HL-60 (cell line): Measurements from ENCODE around the gene ABCA8.

ENCODE experiments used
- DNase-seq, 2 experiments: peaks; one replicate each; pipeline ENCODE4 v3.0.0-alpha.2; 2010 to 2020; ENCODE audit warnings: low read depth in 1 of 2, low spot score in 1 of 2
- H3K27ac ChIP-seq: fragments of 250-450 bp; sonication (Bioruptor Pico); replicated peaks from 2 replicates; pipeline ENCODE4 v1.5.1; 2020; ENCODE audit warnings: mild to moderate bottlenecking, moderate library complexity
- H3K27me3 ChIP-seq: fragments of 250-450 bp; sonication (Bioruptor Pico); 2 replicates; pipeline ENCODE4 v1.5.1; 2021; ENCODE audit warnings: mild to moderate bottlenecking, moderate library complexity; ENCODE audit not compliant: insufficient read depth, poor library complexity, severe bottlenecking
- H3K4me3 ChIP-seq: replicated peaks from 2 replicates; pipeline ENCODE4 v1.5.1; 2011; ENCODE audit warnings: mild to moderate bottlenecking, control low read depth, low read length; ENCODE audit not compliant: insufficient read depth
- CTCF ChIP-seq: IDR thresholded peaks from one replicate; pipeline ENCODE4 v1.5.1; 2011; ENCODE audit warnings: low read length, control low read depth, inconsistent platforms; ENCODE audit not compliant: insufficient read depth
- GABPA ChIP-seq: IDR thresholded peaks from 2 replicates; pipeline ENCODE4 v1.6.1; 2012; ENCODE audit warnings: low read depth
- POLR2AphosphoS5 ChIP-seq: IDR thresholded peaks from 2 replicates; pipeline ENCODE4 v1.6.1; 2012; ENCODE audit warnings: low read depth
- REST ChIP-seq: IDR thresholded peaks from 2 replicates; pipeline ENCODE4 v1.6.1; 2012; ENCODE audit warnings: low read depth; ENCODE audit not compliant: insufficient replicate concordance
- SPI1 ChIP-seq: IDR thresholded peaks from 2 replicates; pipeline ENCODE4 v1.6.1; 2012; ENCODE audit warnings: low read depth, mild to moderate bottlenecking, borderline replicate concordance

The ABCA8 gene

GRCh38 chr17:68832109-68832802, 122.9 kb downstream of the ABCA8 start:
- Histone ChIP-seq H3K4me3 (no peak overlapping the region), H3K27me3 (no peaks in the 10 kb centered on the region), H3K27ac (no peak overlapping the region)
- no peak for DNase-seq
- TF ChIP-seq REST = no peak
- no peak for TF ChIP-seq CTCF
- TF ChIP-seq GABPA = no peak
- TF ChIP-seq SPI1 = no peak
- TF ChIP-seq POLR2AphosphoS5 = no peak

GRCh38 chr17:68831170-68831569, 124.0 kb downstream of the ABCA8 start:
- no peak for DNase-seq
- no peaks in the 10 kb centered on the region for H3K27me3 ChIP-seq
- no peak overlapping the region for H3K4me3 ChIP-seq
- no peak overlapping the region for H3K27ac ChIP-seq
- TF ChIP-seq SPI1 (no peak), REST (no peak), CTCF (no peak), POLR2AphosphoS5 (no peak), GABPA (no peak)

GRCh38 chr17:68830313-68830712, 124.9 kb downstream of the ABCA8 start:
- no peak for DNase-seq
- Histone ChIP-seq H3K4me3 (no peak overlapping the region), H3K27me3 (no peaks in the 10 kb centered on the region), H3K27ac (no peak overlapping the region)
- TF ChIP-seq POLR2AphosphoS5 (no peak), SPI1 (no peak), CTCF (no peak), REST (no peak), GABPA (no peak)
